Panc1 (cell line): ENCODE measurements around the gene VPS4B. TPM values are rescaled to one million over a fixed set of nuclear protein-coding genes. Genes with fewer than 3 reads are reported as not detected.

Experiments used
- ATAC-seq: fragments of 200-7000 bp; cut with Tn5 transposase; 2 replicates; pipeline ENCODE4 v1.9.1; 2020; ENCODE audit warnings: mild to moderate bottlenecking, moderate library complexity
- BruUV-seq: library from RNA; stranded (reverse); fragments of 400-500 nt; replicated peaks from 2 replicates; lab custom pipeline; 2021; lab: Mats Ljungman, UMichigan
- CTCF ChIA-PET: fragments of 300-600 bp; sonication (Branson Sonifier 250); formaldehyde crosslinking; loops from one replicate; lab custom pipeline; 2022; ENCODE audit warnings: antibody characterized with exemption; lab: Charles Lee
- POLR2A ChIA-PET: fragments of 300-600 bp; sonication (Branson Sonifier 250); formaldehyde crosslinking; loops from one replicate; lab custom pipeline; 2022; ENCODE audit warnings: antibody characterized with exemption; lab: Charles Lee
- DNase-seq: peaks from one replicate; pipeline ENCODE4 v3.0.0-alpha.2; 2010; ENCODE audit warnings: low read depth, low spot score
- H3K27ac ChIP-seq: 2 replicates; pipeline ENCODE4 v1.5.1; 2011; ENCODE audit warnings: mild to moderate bottlenecking, low read length, inconsistent platforms
- H3K27me3 ChIP-seq: fragments of 200-500 bp; sonication (Bioruptor generic); 2 replicates; pipeline ENCODE4 v1.6.0; 2014; ENCODE audit warnings: low read length, inconsistent platforms; ENCODE audit not compliant: control insufficient read depth, insufficient read depth
- H3K36me3 ChIP-seq: fragments of 200-500 bp; sonication (Bioruptor generic); 2 replicates; pipeline ENCODE4 v1.5.1; 2014; ENCODE audit warnings: inconsistent platforms, mild to moderate bottlenecking, low read length, moderate library complexity; ENCODE audit not compliant: control insufficient read depth, insufficient read depth
- H3K4me1 ChIP-seq: 2 replicates; pipeline ENCODE4 v1.5.1; 2011; ENCODE audit warnings: inconsistent platforms, mild to moderate bottlenecking, low read length, moderate library complexity; ENCODE audit not compliant: control insufficient read depth, insufficient read depth
- H3K4me3 ChIP-seq, 2 experiments: 2 replicates each; pipeline ENCODE4 v1.5.1; 2011 to 2012; ENCODE audit warnings: low read depth in 2 of 2, low read length in 2 of 2, mild to moderate bottlenecking in 2 of 2, inconsistent platforms in 1 of 2, moderate library complexity in 1 of 2
- H3K9me3 ChIP-seq: fragments of 200-500 bp; sonication (Bioruptor generic); 2 replicates; pipeline ENCODE4 v1.5.1; 2014; ENCODE audit warnings: low read depth, mild to moderate bottlenecking, inconsistent platforms, low read length, moderate library complexity; ENCODE audit not compliant: control insufficient read depth, insufficient read depth
- POLR2AphosphoS5 ChIP-seq: IDR thresholded peaks from 2 replicates; pipeline ENCODE4 v1.6.1; 2012; ENCODE audit warnings: mild to moderate bottlenecking, low read depth, low read length, moderate library complexity
- SIN3A ChIP-seq: IDR thresholded peaks from 2 replicates; pipeline ENCODE4 v1.6.1; 2012; ENCODE audit warnings: low read depth, mild to moderate bottlenecking, low read length, moderate library complexity, borderline replicate concordance; ENCODE audit not compliant: insufficient read depth
- TCF7L2 ChIP-seq: IDR thresholded peaks from 2 replicates; pipeline ENCODE4 v1.6.1; 2011; ENCODE audit warnings: mild to moderate bottlenecking, low read depth, low read length, inconsistent platforms
- in situ Hi-C: cut with HindIII; loops from 2 replicates; pipeline ENCODE4 v1.10.0; 2016; ENCODE audit warnings: low sequenced_read_pairs, low pct_unique_long_range_greater_than_20kb
- intact Hi-C: fragments of 100-400 bp; cut with micrococcal nuclease; formaldehyde crosslinking; loops from one replicate; pipeline ENCODE4 v1.10.0; 2022; ENCODE audit not compliant: unreplicated experiment
- total RNA-seq: library from RNA; stranded (reverse); gene quantifications from one replicate; pipeline ENCODE4 v1.2.1, GENCODE V29; 2021; ENCODE audit not compliant: unreplicated experiment
- TF ChIP-seq, protein P1 (sequence below): fragments of 450-650 bp; IDR thresholded peaks from 2 replicates; pipeline ENCODE4 v1.5.1; 2017; ENCODE audit warnings: mild to moderate bottlenecking
- TF ChIP-seq, protein P2 (sequence below), 2 experiments: IDR thresholded peaks; 2 replicates each; pipeline ENCODE4 v1.6.1; 2011 to 2012; ENCODE audit warnings: low read depth in 2 of 2, control low read depth in 1 of 2, low read length in 1 of 2, mild to moderate bottlenecking in 1 of 2, moderate library complexity in 1 of 2; ENCODE audit not compliant: insufficient read depth in 1 of 2

VPS4B gene
- total RNA-seq, 1 experiment from 2014 or later, result 44.5 TPM

DNA sequence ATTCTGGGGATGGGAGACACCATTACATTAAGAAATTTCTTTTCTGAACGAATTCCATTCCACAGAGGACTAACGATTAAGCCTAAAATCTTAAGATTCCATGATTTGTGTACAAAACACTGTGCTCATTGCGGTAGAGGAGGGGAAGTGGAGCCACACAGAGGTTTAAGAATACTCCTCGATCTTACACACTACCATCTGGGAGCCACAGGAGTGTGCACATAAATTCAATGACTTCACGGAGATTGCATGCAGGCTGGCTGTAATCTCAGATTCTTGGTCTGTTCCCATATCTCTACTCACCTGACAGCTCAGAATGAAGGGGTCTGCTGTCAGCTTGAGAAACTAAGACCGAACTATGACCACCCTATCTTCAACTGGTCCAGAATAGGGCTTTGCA, 762 bp downstream of the VPS4B start:
- POLR2A ChIA-PET, result no interaction called here

GRCh38 chr18:63412953-63413352, 9.3 kb downstream of the VPS4B start:
- POLR2A ChIA-PET, result no interaction called here
- no peak for DNase-seq
- no peak for ATAC-seq
- CTCF ChIA-PET, result no interaction called here
- no TSS peak for BruUV-seq
- H3K27ac ChIP-seq, result no peak overlapping the region
- intact Hi-C loops, result no loop called here
- no peaks in the 10 kb centered on the region for H3K9me3 ChIP-seq
- no peaks in the 10 kb centered on the region for H3K4me1 ChIP-seq
- H3K36me3 ChIP-seq, result peaks cover 3% of the 10 kb centered on the region; the same call in 1 of the 2 replicates
- H3K27me3 ChIP-seq, result no peaks in the 10 kb centered on the region
- TF ChIP-seq SIN3A (no peak), POLR2AphosphoS5 (no peak), TCF7L2 (no peak)
- TF ChIP-seq, protein P1, sequence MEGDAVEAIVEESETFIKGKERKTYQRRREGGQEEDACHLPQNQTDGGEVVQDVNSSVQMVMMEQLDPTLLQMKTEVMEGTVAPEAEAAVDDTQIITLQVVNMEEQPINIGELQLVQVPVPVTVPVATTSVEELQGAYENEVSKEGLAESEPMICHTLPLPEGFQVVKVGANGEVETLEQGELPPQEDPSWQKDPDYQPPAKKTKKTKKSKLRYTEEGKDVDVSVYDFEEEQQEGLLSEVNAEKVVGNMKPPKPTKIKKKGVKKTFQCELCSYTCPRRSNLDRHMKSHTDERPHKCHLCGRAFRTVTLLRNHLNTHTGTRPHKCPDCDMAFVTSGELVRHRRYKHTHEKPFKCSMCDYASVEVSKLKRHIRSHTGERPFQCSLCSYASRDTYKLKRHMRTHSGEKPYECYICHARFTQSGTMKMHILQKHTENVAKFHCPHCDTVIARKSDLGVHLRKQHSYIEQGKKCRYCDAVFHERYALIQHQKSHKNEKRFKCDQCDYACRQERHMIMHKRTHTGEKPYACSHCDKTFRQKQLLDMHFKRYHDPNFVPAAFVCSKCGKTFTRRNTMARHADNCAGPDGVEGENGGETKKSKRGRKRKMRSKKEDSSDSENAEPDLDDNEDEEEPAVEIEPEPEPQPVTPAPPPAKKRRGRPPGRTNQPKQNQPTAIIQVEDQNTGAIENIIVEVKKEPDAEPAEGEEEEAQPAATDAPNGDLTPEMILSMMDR, result no peak
- TF ChIP-seq, protein P2, sequence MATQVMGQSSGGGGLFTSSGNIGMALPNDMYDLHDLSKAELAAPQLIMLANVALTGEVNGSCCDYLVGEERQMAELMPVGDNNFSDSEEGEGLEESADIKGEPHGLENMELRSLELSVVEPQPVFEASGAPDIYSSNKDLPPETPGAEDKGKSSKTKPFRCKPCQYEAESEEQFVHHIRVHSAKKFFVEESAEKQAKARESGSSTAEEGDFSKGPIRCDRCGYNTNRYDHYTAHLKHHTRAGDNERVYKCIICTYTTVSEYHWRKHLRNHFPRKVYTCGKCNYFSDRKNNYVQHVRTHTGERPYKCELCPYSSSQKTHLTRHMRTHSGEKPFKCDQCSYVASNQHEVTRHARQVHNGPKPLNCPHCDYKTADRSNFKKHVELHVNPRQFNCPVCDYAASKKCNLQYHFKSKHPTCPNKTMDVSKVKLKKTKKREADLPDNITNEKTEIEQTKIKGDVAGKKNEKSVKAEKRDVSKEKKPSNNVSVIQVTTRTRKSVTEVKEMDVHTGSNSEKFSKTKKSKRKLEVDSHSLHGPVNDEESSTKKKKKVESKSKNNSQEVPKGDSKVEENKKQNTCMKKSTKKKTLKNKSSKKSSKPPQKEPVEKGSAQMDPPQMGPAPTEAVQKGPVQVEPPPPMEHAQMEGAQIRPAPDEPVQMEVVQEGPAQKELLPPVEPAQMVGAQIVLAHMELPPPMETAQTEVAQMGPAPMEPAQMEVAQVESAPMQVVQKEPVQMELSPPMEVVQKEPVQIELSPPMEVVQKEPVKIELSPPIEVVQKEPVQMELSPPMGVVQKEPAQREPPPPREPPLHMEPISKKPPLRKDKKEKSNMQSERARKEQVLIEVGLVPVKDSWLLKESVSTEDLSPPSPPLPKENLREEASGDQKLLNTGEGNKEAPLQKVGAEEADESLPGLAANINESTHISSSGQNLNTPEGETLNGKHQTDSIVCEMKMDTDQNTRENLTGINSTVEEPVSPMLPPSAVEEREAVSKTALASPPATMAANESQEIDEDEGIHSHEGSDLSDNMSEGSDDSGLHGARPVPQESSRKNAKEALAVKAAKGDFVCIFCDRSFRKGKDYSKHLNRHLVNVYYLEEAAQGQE (IDR thresholded peaks at IDR 0.05; ENCODE audit: insufficient read depth in 1 of 2, low read depth in 2 of 2, low read length in 1 of 2), result no peak
- in situ Hi-C loops, result no loop called here
- H3K4me3 ChIP-seq, result no peak overlapping the region

More for the DNA sequence above, 762 bp downstream of the VPS4B start:
- no peak for ATAC-seq
- Histone ChIP-seq H3K4me3 (peak overlapping the region; percentile 94 to 95), H3K9me3 (no peaks in the 10 kb centered on the region), H3K4me1 (no peaks in the 10 kb centered on the region), H3K36me3 (peaks cover 5% of the 10 kb centered on the region), H3K27ac (peak overlapping the region; percentile 88), H3K27me3 (no peaks in the 10 kb centered on the region)
- TF ChIP-seq POLR2AphosphoS5 (no peak), SIN3A (no peak), TCF7L2 (no peak)
- TF ChIP-seq, protein P2 (IDR thresholded peaks at IDR 0.05; ENCODE audit: insufficient read depth in 1 of 2, low read depth in 2 of 2, low read length in 1 of 2), result no peak
- TF ChIP-seq, protein P1, result no peak
- CTCF ChIA-PET, result no interaction called here
- BruUV-seq, result no TSS peak
- in situ Hi-C loops (no loop called here), intact Hi-C loops (no loop called here)
- DNase-seq, result no peak
